ENCODE data around the gene CRYZL1.
"Not testable (repeated sequence)": the region's sequence is repeated elsewhere in the genome, so short reads cannot be mapped to it uniquely, and the experiment has no call there.

Gene CRYZL1

DNA sequence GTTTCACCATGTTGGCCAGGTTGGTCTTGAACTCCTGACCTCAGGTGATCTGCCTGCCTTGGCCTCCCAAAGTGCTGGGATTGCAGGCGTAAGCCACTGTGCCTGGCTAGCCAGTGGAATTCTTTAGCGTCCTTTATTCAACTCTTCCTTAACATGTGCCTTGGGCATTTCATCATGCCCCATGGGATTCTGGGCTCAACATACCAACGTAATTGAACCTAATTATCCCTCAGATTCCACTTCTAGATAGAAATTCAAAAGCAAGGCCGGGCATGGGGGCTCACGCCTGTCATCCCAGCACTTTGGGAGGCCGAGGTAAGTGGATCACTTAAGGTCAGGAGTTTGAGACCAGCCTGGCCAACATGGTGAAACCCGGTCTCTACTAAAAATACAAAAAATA, 15.4 kb downstream of the CRYZL1 start:
- DNase-seq (ENCODE audit: low read depth): not testable (repeated sequence)

GRCh38 chr21:33622253-33622652, 19.3 kb downstream of the CRYZL1 start:
- DNase-seq (ENCODE audit: low read depth): no peak

DNA sequence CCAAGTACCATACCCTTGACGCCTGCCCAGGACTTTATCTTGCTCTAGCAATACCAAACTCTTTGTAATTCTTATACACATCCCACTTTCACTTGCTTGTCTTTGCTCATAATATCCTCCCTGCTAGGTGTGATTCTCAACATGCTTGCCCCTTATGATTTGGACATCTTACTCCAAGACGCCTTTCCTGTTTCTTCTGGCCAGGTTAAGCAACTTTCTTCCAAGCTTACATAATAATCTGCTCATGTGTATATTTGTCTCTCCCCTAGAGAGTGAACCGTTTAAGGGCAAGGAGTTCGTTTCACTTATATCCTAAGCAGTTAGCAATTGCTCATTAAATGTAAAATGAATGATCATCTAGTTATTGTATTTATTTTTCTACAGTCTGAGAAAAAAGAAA, 21.8 kb downstream of the CRYZL1 start:
- no peak for DNase-seq (ENCODE audit: low read depth)

DNA sequence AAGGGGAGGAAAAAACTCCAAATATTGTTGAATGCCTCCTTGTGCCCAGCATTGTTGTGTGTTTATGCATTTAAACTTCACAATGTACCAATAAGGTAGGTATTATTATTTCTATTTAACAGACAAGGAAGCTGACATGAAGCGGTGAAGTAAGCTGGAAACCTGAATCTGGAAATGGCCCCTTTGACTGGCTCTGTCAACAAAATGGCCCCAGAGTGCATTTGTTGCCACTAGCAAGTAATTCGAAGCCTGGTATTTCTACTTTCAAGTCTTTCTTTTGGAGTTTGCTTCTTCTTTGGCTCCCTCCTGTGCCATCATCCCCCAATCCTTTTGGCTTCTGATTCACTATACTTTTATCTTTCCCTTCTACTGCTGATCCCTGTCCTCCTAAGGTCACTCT, 23.1 kb downstream of the CRYZL1 start:
- no peak for DNase-seq (ENCODE audit: low read depth)

DNA sequence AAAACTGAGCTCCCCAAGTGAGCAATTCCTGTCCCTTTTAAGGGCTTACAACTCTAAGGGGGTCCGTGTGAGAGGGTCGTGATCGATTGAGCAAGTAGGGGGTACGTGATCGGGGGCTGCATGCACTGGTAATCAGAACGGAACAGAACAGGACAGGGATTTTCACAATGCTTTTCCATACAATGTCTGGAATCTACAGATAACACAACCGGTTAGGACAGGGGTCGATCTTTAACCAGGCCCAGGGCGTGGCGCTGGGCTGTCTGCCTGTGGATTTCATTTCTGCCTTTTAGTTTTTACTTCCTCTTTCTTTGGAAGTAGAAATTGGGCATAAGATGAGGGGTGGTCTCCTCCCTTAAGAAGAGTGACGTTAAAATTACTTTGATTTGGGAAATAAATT, 24.0 kb downstream of the CRYZL1 start:
- DNase-seq (ENCODE audit: low read depth): not testable (repeated sequence)

DNA sequence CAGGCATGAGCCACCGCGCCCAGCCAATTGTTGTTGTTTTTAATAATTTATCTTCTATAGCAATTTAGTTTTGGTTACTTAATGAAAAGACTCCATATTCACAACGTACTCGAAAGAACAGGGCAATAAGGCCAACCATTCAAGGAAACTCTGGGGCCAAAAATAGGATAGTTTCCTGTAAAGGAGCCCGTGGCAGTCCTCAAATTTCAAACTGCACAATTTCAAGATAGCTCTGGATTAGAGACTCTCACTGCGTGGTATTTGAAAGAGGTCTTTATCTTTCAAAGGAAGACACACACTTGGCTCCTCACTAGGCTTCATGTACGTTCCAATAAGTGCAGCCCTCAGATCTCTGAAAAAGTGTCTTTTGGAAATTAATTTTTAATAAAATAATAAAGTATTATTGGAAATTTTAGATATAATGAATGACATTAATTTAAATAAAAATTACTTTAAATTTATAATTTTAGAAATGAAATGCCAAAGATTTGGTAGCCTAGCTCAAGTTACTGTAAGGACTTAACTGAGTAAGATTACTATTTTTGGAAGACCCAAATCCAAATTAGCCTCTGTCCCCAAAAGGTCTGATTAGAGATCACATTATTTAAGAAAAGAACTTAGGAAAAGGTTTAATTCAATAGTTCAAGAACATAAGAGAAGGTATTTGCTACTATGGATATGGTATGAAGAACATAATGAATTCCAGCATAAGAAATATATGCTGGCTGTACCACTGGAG, 30.4 kb downstream of the CRYZL1 start:
- no peak for DNase-seq (ENCODE audit: low read depth)

DNA sequence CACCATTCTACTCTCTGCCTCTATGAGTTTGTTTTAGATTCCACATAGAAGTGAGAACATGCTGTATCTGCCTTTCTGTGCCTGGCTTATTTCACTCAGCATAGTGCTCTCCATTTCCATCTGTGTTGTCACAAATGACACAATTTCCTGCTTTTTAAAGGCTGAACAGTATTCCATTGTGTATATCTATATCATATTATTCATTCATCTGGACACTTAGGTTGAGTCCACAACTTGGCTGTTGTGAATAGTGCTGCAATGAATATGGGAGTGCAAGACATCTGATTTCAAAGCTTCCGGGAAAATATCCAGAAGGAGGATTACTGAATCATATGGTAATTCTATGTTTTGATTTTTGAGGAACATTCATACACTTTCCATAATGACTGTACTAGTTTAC, 33.0 kb downstream of the CRYZL1 start:
- DNase-seq (ENCODE audit: low read depth): no peak

DNA sequence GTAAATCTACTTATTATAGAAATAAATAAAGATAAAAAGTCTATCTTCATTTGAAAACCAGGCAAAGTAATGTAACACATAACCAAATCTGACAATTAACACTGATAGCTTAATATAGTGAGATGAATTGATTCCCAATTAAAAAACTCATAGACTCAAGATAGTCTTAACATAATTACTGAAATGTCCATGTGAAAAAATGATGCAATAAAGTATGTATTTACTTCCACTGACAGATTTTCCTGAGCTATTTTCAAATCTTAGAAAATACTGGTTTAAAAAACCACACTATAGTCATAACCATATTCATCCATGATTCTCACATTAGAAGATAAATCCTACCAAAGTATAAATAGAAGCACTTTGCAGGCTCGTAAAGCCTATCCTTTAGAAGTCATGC, 43.5 kb downstream of the CRYZL1 start:
- no peak for DNase-seq (ENCODE audit: low read depth)

GRCh38 chr21:33588485-33589335, 52.8 kb downstream of the CRYZL1 start, which contains the start of gene DONSON:
TSS of gene DONSON (minus strand) at chr21:33588684. CDS start at chr21:33588641, 43 bp downstream.
- DNase-seq (ENCODE audit: low read depth): peak; percentile 37

DNA sequence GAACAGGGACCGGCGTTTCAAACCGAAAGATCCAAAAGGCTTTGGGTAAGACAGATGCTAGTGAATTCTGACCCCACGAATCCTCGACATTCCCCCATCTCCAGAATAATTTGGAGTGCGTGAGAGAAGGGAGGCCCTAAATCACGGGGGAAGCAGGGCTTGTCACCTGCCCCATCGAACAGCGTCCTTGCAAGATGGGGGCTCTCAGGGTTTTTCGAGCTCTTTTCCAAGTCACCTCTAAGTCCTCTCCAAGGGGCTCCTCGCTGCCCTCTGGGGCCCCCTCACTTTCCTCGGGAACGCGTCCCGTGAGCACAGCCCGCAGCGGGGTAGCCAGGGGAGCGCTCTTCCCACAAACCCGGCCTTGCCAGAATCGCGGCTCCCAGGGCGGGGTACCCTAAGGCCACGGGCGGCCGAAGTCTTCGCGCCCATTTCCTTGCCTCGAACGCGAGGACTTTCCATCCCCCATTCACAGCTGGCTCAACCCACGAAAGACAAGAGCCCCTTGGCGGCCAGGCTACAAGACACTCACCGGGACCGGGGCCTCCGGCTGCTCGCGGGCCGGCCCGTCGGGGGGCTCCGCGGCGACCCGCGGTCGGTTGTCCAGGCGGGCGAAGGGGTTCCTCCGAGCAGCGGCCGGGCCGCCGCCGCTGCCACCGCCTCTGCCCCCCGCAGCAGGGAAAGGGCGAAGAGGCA, 53.6 kb downstream of the CRYZL1 start:
- DNase-seq (ENCODE audit: low read depth): no peak

DNA sequence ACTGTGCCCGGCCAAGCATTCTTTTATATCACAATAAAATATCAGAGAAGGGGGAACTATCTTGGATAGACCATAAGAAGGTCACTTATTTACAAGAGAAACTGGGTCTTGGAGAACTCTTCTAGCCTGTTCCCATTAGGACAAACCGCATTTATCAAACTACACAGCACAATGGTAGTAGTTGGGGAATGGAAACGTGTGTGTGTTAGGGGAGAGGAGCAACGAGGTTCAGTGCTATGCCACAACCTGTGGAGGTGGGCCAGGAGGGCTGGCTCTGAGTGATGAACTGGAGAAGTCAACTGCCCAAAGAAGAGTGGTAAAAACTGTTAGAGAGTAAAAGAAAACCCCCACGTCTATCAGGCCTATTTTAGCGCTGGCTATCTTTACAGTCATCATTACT, 54.6 kb downstream of the CRYZL1 start:
- no peak for DNase-seq (ENCODE audit: low read depth)

GRCh38 chr21:33584455-33584854, 57.1 kb downstream of the CRYZL1 start:
- no peak for DNase-seq (ENCODE audit: low read depth)

GRCh38 chr21:33578959-33579542, 62.5 kb downstream of the CRYZL1 start:
- DNase-seq (ENCODE audit: low read depth): no peak

DNA sequence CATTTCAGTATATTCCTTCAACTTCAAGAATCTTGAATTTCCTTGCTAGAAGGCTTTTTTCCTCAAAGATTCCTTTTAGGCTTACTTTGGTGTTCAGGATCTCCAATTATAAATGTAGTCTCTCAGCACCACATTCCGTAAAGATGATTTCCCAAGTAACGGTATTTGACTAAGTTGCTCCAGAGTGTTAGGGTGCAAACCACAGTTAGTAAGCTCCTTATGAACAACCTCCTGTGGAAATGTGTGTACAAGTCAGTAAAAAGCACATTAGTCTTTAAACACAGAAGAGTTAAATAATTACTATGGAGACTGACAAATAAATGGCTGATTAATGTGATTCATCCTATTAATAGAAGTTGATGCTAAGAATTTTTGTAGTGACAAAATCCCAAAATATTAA, 63.3 kb downstream of the CRYZL1 start:
- DNase-seq (ENCODE audit: low read depth): peak; percentile 49

- DNase-seq (ENCODE audit: low read depth): not testable (repeated sequence)
These were observed 64.8 kb downstream of the CRYZL1 start for GRCh38 chr21:33576741-33577141.

- no peak for DNase-seq (ENCODE audit: low read depth)
These were observed 69.2 kb downstream of the CRYZL1 start for GRCh38 chr21:33572350-33572749.

GRCh38 chr21:33569991-33570390, 71.5 kb downstream of the CRYZL1 start:
- DNase-seq (ENCODE audit: low read depth): no peak

DNA sequence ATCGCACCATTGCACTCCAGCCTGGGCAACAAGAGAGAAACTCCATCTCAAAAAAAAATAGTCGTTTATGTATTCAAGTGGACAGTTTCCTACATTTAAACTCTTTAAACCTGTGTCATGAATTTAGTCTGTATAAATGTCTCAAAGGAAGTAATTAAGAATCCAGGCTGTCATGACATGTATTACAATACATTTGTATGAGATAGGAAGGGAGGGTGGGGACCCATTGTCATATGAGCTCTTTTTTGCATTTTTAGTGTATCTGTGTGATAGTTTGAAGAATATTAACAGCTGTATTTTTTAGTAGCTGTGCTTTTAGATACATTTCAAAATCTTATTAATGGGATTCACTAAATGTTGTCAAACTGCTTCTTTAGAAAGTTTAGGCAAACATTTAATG, 73.1 kb downstream of the CRYZL1 start:
- no peak for DNase-seq (ENCODE audit: low read depth)

DNA sequence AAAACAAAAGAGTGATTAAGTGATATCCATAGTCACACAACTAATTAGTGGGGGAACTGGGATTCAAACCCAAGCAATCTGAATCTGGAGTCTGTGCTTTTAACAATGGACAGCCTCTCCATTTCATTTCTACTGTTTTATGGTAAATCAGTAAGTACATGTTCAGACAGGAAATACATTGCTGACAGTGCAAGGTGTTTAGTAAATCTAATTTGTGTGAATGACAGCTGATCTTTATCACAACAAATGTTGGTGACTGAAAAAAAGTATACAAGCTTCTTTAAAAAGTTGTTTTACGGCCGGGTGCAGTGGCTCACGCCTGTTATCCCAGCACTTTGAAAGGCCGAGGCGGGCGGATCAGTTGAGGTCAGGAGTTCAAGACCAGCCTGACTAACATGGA, 73.6 kb downstream of the CRYZL1 start:
- no peak for DNase-seq (ENCODE audit: low read depth)

DNA sequence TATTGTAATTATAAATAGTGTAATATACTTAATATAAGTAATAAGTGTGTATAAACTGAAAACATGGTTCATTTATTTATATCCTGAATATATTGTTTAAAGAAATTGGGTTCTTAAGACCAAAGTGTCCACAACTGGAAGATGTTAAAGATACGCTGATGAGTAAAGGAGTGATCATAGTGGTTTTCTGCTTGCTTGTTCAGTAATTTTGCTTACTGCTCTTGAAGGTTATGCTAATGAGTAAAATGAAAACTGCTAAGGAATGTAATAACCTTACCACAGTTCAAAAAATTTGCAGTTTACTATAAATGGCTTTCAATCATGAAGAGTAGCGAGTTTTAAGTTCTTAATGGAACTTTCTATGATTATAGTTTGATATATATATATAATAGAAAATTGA, 75.0 kb downstream of the CRYZL1 start:
- no peak for DNase-seq (ENCODE audit: low read depth)

DNA sequence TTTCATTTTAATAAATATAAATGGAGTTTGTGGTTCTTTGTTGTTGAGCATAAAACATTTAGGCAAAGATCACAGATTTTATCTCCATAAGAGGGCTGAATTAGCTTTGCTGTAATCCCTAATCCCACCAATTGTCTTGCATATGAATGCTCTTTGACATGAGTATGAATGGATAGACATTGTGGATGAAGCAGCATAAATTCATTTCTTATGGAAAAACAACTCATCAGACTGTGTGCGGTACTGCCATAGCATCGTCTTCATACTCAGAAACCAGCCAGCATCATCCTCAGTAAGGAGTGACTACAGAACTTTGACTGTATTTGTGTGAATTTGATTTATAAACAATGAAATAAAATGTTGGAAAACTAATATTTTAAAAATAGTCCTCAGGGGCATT, 79.2 kb downstream of the CRYZL1 start:
- DNase-seq (ENCODE audit: low read depth): no peak

GRCh38 chr21:33561373-33561772, 80.2 kb downstream of the CRYZL1 start:
- DNase-seq (ENCODE audit: low read depth): no peak

All from GM04503 (cell line).